Thoracic aorta (tissue), 2 donors: ENCODE results near the gene TAMALIN. TPM values are rescaled to one million over a fixed set of nuclear protein-coding genes. Genes with fewer than 3 reads are reported as not detected.
A peak's percentile ranks its signal among the peaks of the same experiment; 100 is the strongest.

Source experiments
- ATAC-seq: fragments of 150-250 bp; one replicate; pipeline ENCODE4 v1.8.0; 2017; ENCODE audit warnings: low read depth; ENCODE audit not compliant: insufficient number of reproducible peaks, low FRiP score
- DNase-seq: peaks from one replicate; pipeline ENCODE4 v3.0.0-alpha.2; 2020; ENCODE audit warnings: low spot score
- H3K27ac ChIP-seq, 2 donors: fragments of 200-600 bp; sonication (generic); 1 replicate in 1 of 2; 2 replicates in 1 of 2; pipeline ENCODE4 v1.5.1; 2016; ENCODE audit warnings: mild to moderate bottlenecking in 2 of 2, moderate library complexity in 2 of 2
- H3K27me3 ChIP-seq: fragments of 200-600 bp; sonication (generic); replicated peaks from 2 replicates; pipeline ENCODE4 v1.6.0; 2016; ENCODE audit warnings: mild to moderate bottlenecking; ENCODE audit not compliant: insufficient read depth
- H3K36me3 ChIP-seq: fragments of 200-600 bp; sonication (generic); one replicate; pipeline ENCODE4 v1.5.1; 2016
- H3K4me1 ChIP-seq, 2 donors: fragments of 200-600 bp; sonication (generic); 1 replicate in 1 of 2; 2 replicates in 1 of 2; pipeline versions ENCODE4 v1.5.1 to v1.6.0; 2016; ENCODE audit warnings: low read depth in 2 of 2, mild to moderate bottlenecking in 1 of 2; ENCODE audit not compliant: control insufficient read depth in 1 of 2
- H3K4me3 ChIP-seq: fragments of 200-600 bp; sonication (generic); 2 replicates; pipeline ENCODE4 v1.5.1; 2016; ENCODE audit warnings: mild to moderate bottlenecking
- H3K9me3 ChIP-seq: fragments of 200-600 bp; sonication (generic); 2 replicates; pipeline ENCODE4 v1.5.1; 2016
- CTCF ChIP-seq: fragments of 200-600 bp; sonication (generic); IDR thresholded peaks from one replicate; pipeline ENCODE4 v1.5.1; 2019; ENCODE audit warnings: antibody characterized with exemption
- total RNA-seq, 2 donors: library from RNA; depleted of rRNA; stranded (reverse); fragments of >200 nt; gene quantifications; one replicate each; pipeline versions ENCODE4 v1.1.0 to v1.2.3, GENCODE V29; 2016

TAMALIN gene
- total RNA-seq, 2 donors from 2014 or later = 17.0 to 21.9 TPM

DNA sequence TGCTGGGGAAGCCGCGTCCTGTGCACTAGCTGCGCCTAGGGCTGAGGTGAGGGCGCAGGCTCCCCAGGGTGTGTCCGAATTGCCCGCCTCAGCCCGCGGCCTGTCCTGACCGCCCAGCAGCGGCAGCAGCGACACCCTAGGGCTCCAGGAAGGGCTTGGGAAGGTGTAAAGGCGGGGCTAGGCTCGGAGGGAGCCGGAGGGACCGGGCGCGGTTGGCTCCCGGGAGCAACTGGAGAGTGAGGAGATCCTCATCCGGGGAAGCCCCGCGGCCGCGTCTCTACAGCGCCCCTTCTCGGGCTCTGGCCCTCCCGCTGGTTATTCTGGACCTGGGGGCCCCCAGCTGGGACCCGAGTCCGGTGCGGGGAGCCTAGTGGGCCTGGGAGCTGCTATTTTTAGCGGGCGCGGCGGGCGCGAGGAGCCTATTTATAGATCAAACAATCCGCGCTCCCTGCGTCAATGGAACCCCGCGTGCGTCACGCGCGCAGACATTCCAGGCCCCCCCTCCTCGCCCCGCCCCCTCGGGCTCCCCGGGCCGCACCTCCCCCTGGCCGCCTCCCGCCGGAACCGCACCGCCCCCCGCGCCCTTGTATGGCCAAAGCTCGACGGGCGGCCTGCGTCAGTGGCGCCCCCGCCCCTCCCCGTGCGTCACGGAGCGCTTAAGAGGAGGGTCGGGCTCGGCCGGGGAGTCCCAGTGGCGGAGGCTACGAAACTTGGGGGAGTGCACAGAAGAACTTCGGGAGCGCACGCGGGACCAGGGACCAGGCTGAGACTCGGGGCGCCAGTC lies 44.2 kb downstream of the TAMALIN start, which contains the start of gene NR4A1:
Gene NR4A1, plus strand, starts transcription at position 685 of the 784 bp plus-strand sequence. CDS start 2,887 bp downstream, outside the sequence.
- DNase-seq = peak; percentile 98
- no peak for TF ChIP-seq CTCF
- Histone ChIP-seq H3K27ac (peak within 1 kb of the TSS; percentile 95 to 100), H3K9me3 (no peaks in the 10 kb centered on the region), H3K36me3 (peaks cover 5% of the 10 kb centered on the region), H3K4me1 (peaks cover 10 to 23% of the 10 kb centered on the region in 2 donors), H3K4me3 (peak within 1 kb of the TSS; percentile 90), H3K27me3 (no peaks in the 10 kb centered on the region)
- peak; percentile 66 for ATAC-seq

- DNase-seq (no peak), ATAC-seq (no peak)
- no peak for TF ChIP-seq CTCF
- peaks cover 7 to 16% of the 10 kb centered on the region in 2 donors for H3K4me1 ChIP-seq
- H3K27ac ChIP-seq = peak overlapping the region; percentile 91 to 100
- peak overlapping the region; percentile 90 for H3K4me3 ChIP-seq
- H3K36me3 ChIP-seq = peaks cover 13% of the 10 kb centered on the region
- no peaks in the 10 kb centered on the region for H3K9me3 ChIP-seq
- no peaks in the 10 kb centered on the region for H3K27me3 ChIP-seq
These were observed 45.9 kb downstream of the TAMALIN start for GRCh38 chr12:52052468-52053186.

DNA sequence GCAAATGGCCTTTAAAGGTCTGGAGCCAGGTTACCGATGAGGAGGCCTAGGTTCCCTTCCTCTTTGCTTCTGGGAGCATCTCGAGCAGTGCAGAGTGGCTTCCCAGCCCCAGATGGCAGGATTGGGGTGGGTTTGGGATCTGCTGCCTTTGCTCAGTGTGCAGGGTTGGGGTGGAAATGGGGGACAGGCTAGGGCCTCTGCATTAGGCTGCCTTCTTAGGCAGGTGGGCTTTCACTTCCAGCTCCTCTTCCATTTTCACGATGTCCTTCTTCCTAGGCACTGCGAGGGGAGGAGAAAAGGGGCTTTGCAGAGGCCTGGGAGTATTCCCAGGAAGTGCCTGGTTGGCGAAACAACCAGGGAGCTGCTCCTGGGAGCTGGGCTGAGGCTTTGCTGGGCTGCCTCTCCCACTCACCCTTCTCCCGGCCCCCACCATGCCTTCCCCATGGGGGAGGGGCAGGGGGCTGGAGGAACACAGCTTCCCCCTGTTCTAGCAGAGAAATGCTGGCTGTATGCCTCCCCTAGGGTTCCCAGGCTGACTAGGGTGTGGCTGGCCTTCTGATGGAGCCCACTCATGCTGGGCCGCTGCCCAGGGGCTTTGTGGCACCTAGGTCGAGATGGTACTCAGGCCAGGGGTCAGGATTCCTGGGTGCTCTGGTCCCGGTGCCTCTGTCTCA lies 46.9 kb downstream of the TAMALIN start:
- H3K36me3 ChIP-seq = peaks cover 19% of the 10 kb centered on the region
- H3K4me1 ChIP-seq = peaks cover 7 to 16% of the 10 kb centered on the region in 2 donors
- TF ChIP-seq CTCF = no peak
- H3K9me3 ChIP-seq = no peaks in the 10 kb centered on the region
- no peaks in the 10 kb centered on the region for H3K27me3 ChIP-seq
- ATAC-seq (no peak), DNase-seq (no peak)
- peak overlapping the region in 1 of 2 donors; percentile 100 for H3K27ac ChIP-seq
- no peak overlapping the region for H3K4me3 ChIP-seq

DNA sequence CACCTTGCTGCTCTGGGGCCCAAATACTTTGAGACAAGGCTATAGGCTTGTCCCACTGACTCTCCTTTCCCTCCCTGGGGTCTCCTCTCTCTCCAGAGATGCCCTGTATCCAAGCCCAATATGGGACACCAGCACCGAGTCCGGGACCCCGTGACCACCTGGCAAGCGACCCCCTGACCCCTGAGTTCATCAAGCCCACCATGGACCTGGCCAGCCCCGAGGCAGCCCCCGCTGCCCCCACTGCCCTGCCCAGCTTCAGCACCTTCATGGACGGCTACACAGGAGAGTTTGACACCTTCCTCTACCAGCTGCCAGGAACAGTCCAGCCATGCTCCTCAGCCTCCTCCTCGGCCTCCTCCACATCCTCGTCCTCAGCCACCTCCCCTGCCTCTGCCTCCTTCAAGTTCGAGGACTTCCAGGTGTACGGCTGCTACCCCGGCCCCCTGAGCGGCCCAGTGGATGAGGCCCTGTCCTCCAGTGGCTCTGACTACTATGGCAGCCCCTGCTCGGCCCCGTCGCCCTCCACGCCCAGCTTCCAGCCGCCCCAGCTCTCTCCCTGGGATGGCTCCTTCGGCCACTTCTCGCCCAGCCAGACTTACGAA lies 47.6 kb downstream of the TAMALIN start:
- H3K27ac ChIP-seq = no peak overlapping the region
- no peak overlapping the region for H3K4me3 ChIP-seq
- DNase-seq (no peak), ATAC-seq (no peak)
- no peaks in the 10 kb centered on the region for H3K9me3 ChIP-seq
- H3K4me1 ChIP-seq = peaks cover 7 to 14% of the 10 kb centered on the region in 2 donors
- H3K36me3 ChIP-seq = peaks cover 24% of the 10 kb centered on the region
- no peaks in the 10 kb centered on the region for H3K27me3 ChIP-seq
- no peak for TF ChIP-seq CTCF
